K562 (cell line): ENCODE results near the gene ZNF148. TPM values are rescaled to one million over a fixed set of nuclear protein-coding genes. Genes with fewer than 3 reads are reported as not detected.
A peak's percentile ranks its signal among the peaks of the same experiment; 100 is the strongest.

Experiments
- ATAC-seq: fragments of 200-7000 bp; cut with Tn5 transposase; 3 replicates; pipeline ENCODE4 v1.9.1; 2020; ENCODE audit warnings: moderate library complexity
- BruUV-seq: library from RNA; stranded (reverse); fragments of 400-500 nt; replicated peaks from 2 replicates; lab custom pipeline; 2021; lab: Mats Ljungman, UMichigan
- CTCF ChIA-PET: fragments of 300-600 bp; formaldehyde crosslinking; extraction: SDS; loops from one replicate; lab custom pipeline; 2021; ENCODE audit warnings: low intra/inter-chr PET ratio; lab: Yijun Ruan, JAX
- POLR2A ChIA-PET: fragments of 300-600, 350-650 bp; sonication (Branson Sonifier 250); formaldehyde crosslinking; extraction: SDS; loops from one replicate; lab custom pipeline; 2021; ENCODE audit warnings: antibody characterized with exemption, inconsistent platforms; lab: Yijun Ruan, JAX
- DNase-seq, 4 experiments: peaks; one replicate each; pipeline versions ENCODE4 v3.0.0 to v3.0.0-alpha.2; 2011 to 2018; ENCODE audit warnings: low spot score in 3 of 4, mixed read lengths in 3 of 4; ENCODE audit errors: extremely low read depth in 1 of 4
- FAIRE-seq: peaks from 2 replicates; lab custom pipeline; 2011; peaks lifted over from hg19 to GRCh38; lab: Jason Lieb, UNC
- H2AFZ ChIP-seq: 2 replicates; pipeline ENCODE4 v1.6.0; 2011; ENCODE audit warnings: low read depth, low read length, control low read depth, inconsistent platforms
- H3K27ac ChIP-seq: fragments of 200-600 bp; 3 replicates; pipeline ENCODE4 v1.8.0; 2011; ENCODE audit warnings: low read depth, mild to moderate bottlenecking, control low read depth, inconsistent platforms, low read length, moderate library complexity, mixed read lengths; ENCODE audit errors: extremely low read depth
- H3K27me3 ChIP-seq, 2 experiments: fragments of 300-600 bp in 1 of 2; 2 replicates in 1 of 2; 3 replicates in 1 of 2; pipeline versions ENCODE4 v1.6.0 to v1.8.0; 2011; ENCODE audit warnings: inconsistent platforms in 2 of 2, low read length in 2 of 2, mild to moderate bottlenecking in 1 of 2, mixed read lengths in 1 of 2, moderate library complexity in 1 of 2; ENCODE audit not compliant: control insufficient read depth in 2 of 2, insufficient read depth in 2 of 2
- H3K36me3 ChIP-seq: fragments of 300-600 bp; 3 replicates; pipeline ENCODE4 v1.8.0; 2011; ENCODE audit warnings: mild to moderate bottlenecking, low read length, inconsistent platforms; ENCODE audit not compliant: control insufficient read depth, insufficient read depth
- H3K4me1 ChIP-seq, 2 experiments: fragments of 200-600 bp in 1 of 2; replicated peaks in 1 of 2; 2 replicates in 1 of 2; 3 replicates in 1 of 2; pipeline versions ENCODE4 v1.5.1 to v1.8.0; 2011; ENCODE audit warnings: inconsistent platforms in 2 of 2, low read length in 2 of 2, mild to moderate bottlenecking in 1 of 2, mixed read lengths in 1 of 2, moderate library complexity in 1 of 2; ENCODE audit not compliant: control insufficient read depth in 2 of 2, insufficient read depth in 2 of 2
- H3K4me2 ChIP-seq: 2 replicates; pipeline ENCODE4 v1.6.1; 2011; ENCODE audit warnings: low read length, control low read depth, inconsistent platforms, mixed read lengths; ENCODE audit not compliant: insufficient read depth
- H3K4me3 ChIP-seq: fragments of 200-600 bp; sonication (generic), shearing (Covaris generic); 2 replicates; pipeline ENCODE4 v1.5.1; 2016; ENCODE audit warnings: control low read depth, inconsistent platforms
- H3K79me2 ChIP-seq: fragments of 200-600 bp; 3 replicates; pipeline ENCODE4 v1.8.0; 2011; ENCODE audit warnings: low read length, inconsistent platforms; ENCODE audit not compliant: control insufficient read depth, insufficient read depth
- H3K9ac ChIP-seq, 2 experiments: 2 replicates each; pipeline versions ENCODE4 v1.6.0 to v1.6.1; 2011; ENCODE audit warnings: low read depth in 2 of 2, low read length in 2 of 2, control low read depth in 1 of 2, inconsistent platforms in 1 of 2, mild to moderate bottlenecking in 1 of 2, mixed read lengths in 1 of 2; ENCODE audit not compliant: insufficient read depth in 1 of 2
- H3K9me1 ChIP-seq: one replicate; pipeline ENCODE4 v1.6.0; 2011; ENCODE audit warnings: inconsistent platforms, mild to moderate bottlenecking, low read length, moderate library complexity; ENCODE audit not compliant: control insufficient read depth, insufficient read depth
- H3K9me3 ChIP-seq: replicated peaks from 2 replicates; pipeline ENCODE4 v1.5.1; 2011; ENCODE audit warnings: low read depth, low read length, inconsistent platforms; ENCODE audit not compliant: control insufficient read depth, insufficient read depth
- H4K20me1 ChIP-seq: replicated peaks from 2 replicates; pipeline ENCODE4 v1.6.1; 2011; ENCODE audit warnings: low read length, inconsistent platforms, mixed read lengths; ENCODE audit not compliant: control insufficient read depth, insufficient read depth
- AFF4 ChIP-seq: sonication (generic); formaldehyde crosslinking; IDR thresholded peaks from 2 replicates; pipeline ENCODE4 v1.8.0; 2023; ENCODE audit warnings: mild to moderate bottlenecking, missing genetic modification reagents
- EGR1 ChIP-seq: fragments of 450-650 bp; conservative IDR thresholded peaks from 2 replicates; pipeline ENCODE4 v1.6.1; 2017; ENCODE audit warnings: mild to moderate bottlenecking
- ERF ChIP-seq: fragments of 450-650 bp; formaldehyde crosslinking; IDR thresholded peaks from 2 replicates; pipeline ENCODE4 v1.4.0; 2020; ENCODE audit warnings: mild to moderate bottlenecking, mixed read lengths
- FOXA1 ChIP-seq: fragments of 450-650 bp; IDR thresholded peaks from 2 replicates; pipeline ENCODE4 v1.6.1; 2016; ENCODE audit warnings: mild to moderate bottlenecking, borderline replicate concordance
- ILF3 ChIP-seq: fragments of 450-650 bp; IDR thresholded peaks from 2 replicates; pipeline ENCODE4 v1.6.1; 2018; ENCODE audit warnings: antibody characterized with exemption, mild to moderate bottlenecking, moderate library complexity, borderline replicate concordance
- MEF2A ChIP-seq: IDR thresholded peaks from 2 replicates; pipeline ENCODE4 v1.6.1; 2011; ENCODE audit warnings: low read depth, mild to moderate bottlenecking, low read length, moderate library complexity; ENCODE audit not compliant: control insufficient read depth
- NCOA1 ChIP-seq: fragments of 450-650 bp; IDR thresholded peaks from 2 replicates; pipeline ENCODE4 v1.6.1; 2016; ENCODE audit warnings: low read depth
- PATZ1 ChIP-seq: fragments of 250-450 bp; sonication (Bioruptor Pico); IDR thresholded peaks from 2 replicates; pipeline ENCODE4 v1.5.0; 2020; ENCODE audit warnings: mild to moderate bottlenecking, borderline replicate concordance
- RFX1 ChIP-seq: fragments of 450-650 bp; IDR thresholded peaks from 2 replicates; pipeline ENCODE4 v1.6.1; 2016; ENCODE audit warnings: mild to moderate bottlenecking, moderate library complexity
- TAF1 ChIP-seq: IDR thresholded peaks from 2 replicates; pipeline ENCODE4 v1.6.1; 2011; ENCODE audit warnings: mild to moderate bottlenecking, low read length, moderate library complexity; ENCODE audit not compliant: insufficient read depth, control insufficient read depth, severe bottlenecking; ENCODE audit errors: extremely low read depth
- THAP7 ChIP-seq: fragments of 250-450 bp; sonication (Bioruptor Pico); IDR thresholded peaks from 2 replicates; pipeline ENCODE4 v1.5.0; 2021
- ZEB2 ChIP-seq: fragments of 450-650 bp; IDR thresholded peaks from 2 replicates; pipeline ENCODE4 v1.6.1; 2016
- ZHX1 ChIP-seq: fragments of 150-350 bp; conservative IDR thresholded peaks from 2 replicates; pipeline ENCODE4 v1.6.1; 2014; ENCODE audit warnings: low read length
- ZNF41 ChIP-seq: fragments of 250-450 bp; sonication (Bioruptor Pico); conservative IDR thresholded peaks from 2 replicates; pipeline ENCODE4 v1.4.0; 2020; ENCODE audit warnings: mild to moderate bottlenecking
- ZNF586 ChIP-seq: fragments of 450-650 bp; formaldehyde crosslinking; conservative IDR thresholded peaks from 2 replicates; pipeline ENCODE4 v1.4.0; 2020; ENCODE audit warnings: mild to moderate bottlenecking, moderate library complexity
- WGBS: fragments of 100-300 bp; shearing (Covaris generic); methylation state at CpG from one replicate; pipeline ENCODE4 v1.1.6; 2016; ENCODE audit warnings: low coverage, mixed read lengths; ENCODE audit not compliant: insufficient coverage; ENCODE audit errors: missing lambda C conversion rate; 5-methylcytosine and 5-hydroxymethylcytosine counted together
- in situ Hi-C: fragments of 300-500 bp; cut with MboI; formaldehyde crosslinking; loops from 4 replicates; pipeline ENCODE4 v1.15.0; 2018; ENCODE audit warnings: inconsistent platforms, mixed read lengths
- intact Hi-C: fragments of 100-400 bp; cut with micrococcal nuclease; formaldehyde crosslinking; loops from 2 replicates; pipeline ENCODE4 v1.14.2; 2022
- polyA plus RNA-seq, 8 experiments: library from polyadenylated mRNA; depleted of rRNA in 4 of 8; stranded (reverse) in 5 of 8; unstranded in 3 of 8; fragments of >200 nt; fragmentation: Nextera tagmentation in 2 of 8; fragmentation: Illumina TruSeq in 1 of 8; extraction: Ambion mirVana in 2 of 8; extraction: Trizol in 1 of 8; gene quantifications; 2 replicates each; pipeline versions ENCODE4 v1.2.1 to v1.2.3, GENCODE V29; 2011 to 2014; ENCODE audit warnings: inconsistent platforms in 1 of 8, missing spikeins in 1 of 8
- total RNA-seq, 7 experiments: library from RNA; depleted of rRNA in 6 of 7; stranded (reverse); fragments of >200 nt in 6 of 7; fragmentation: Illumina TruSeq in 2 of 7; extraction: Trizol in 2 of 7; gene quantifications; 2 replicates each; pipeline versions ENCODE4 v1.2.1 to v1.2.3, GENCODE V29; 2011 to 2021; ENCODE audit warnings: low replicate concordance in 1 of 7

ZNF148 gene
- total and polyA plus RNA-seq, 9 of the 15 experiments (the other 6 are each of a cell fraction or from before 2014, with no cell fraction given): 2.7 to 15.1 (median 8.3) TPM

DNA sequence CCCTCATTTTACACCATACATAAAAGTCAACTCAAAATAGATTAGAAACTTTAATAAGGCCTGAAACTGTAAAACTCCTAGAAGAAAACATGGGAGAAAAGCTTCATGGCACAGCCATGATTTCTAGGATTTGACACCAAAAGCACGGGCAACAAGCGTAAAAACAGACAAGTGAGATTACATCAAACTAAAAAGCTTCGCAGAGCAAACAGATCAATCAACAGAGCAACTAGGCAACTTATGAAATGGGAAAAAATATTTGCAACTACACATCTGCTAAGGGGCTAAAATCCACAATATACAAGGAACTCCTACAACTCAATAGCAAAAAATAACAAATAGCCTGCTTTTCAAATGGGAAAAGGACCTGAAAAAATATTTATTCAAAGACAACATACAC, 26.1 kb downstream of the ZNF148 start:
- H3K9ac ChIP-seq: no peak overlapping the region
- no peak for ATAC-seq
- peak; percentile 11 for FAIRE-seq
- WGBS: 57% methylated on average over 3 of the region's 3 CpGs
- no peak overlapping the region for H3K4me2 ChIP-seq
- no peak overlapping the region for H3K4me3 ChIP-seq
- no peaks in the 10 kb centered on the region for H3K9me3 ChIP-seq
- H2AFZ ChIP-seq: no peak overlapping the region
- peaks cover 99% of the 10 kb centered on the region for H3K79me2 ChIP-seq
- no peaks in the 10 kb centered on the region for H3K9me1 ChIP-seq
- ChIA-PET CTCF (no interaction called here), POLR2A (interaction anchor here (0.7 to 1.3 kb wide), 2 partner anchors 26 to 90 kb away, joined by 3 read pairs; partner anchors contain the start of gene ZNF148)
- no TSS peak for BruUV-seq
- H3K27me3 ChIP-seq: no peaks in the 10 kb centered on the region
- H3K4me1 ChIP-seq: peaks cover 3% of the 10 kb centered on the region in 2 experiments; a peak in 3 of 5 replicates
- in situ Hi-C loops: no loop called here
- no peaks in the 10 kb centered on the region for H3K36me3 ChIP-seq
- intact Hi-C loops: no loop called here
- no peak overlapping the region for H3K27ac ChIP-seq
- DNase-seq: no peak
- no peaks in the 10 kb centered on the region for H4K20me1 ChIP-seq
- TF ChIP-seq NCOA1: no peak
- no peak for TF ChIP-seq MEF2A
- TF ChIP-seq THAP7 (CRISPR knock-in tag): no peak
- no peak for TF ChIP-seq RFX1
- no peak for TF ChIP-seq ERF
- TF ChIP-seq FOXA1: no peak
- no peak for TF ChIP-seq TAF1
- no peak for TF ChIP-seq EGR1
- no peak for TF ChIP-seq ZEB2
- no peak for TF ChIP-seq AFF4 (CRISPR knock-in tag)
- no peak for TF ChIP-seq ZNF586 (CRISPR knock-in tag)
- no peak for TF ChIP-seq PATZ1 (CRISPR knock-in tag)
- TF ChIP-seq ZNF41 (CRISPR knock-in tag): no peak
- TF ChIP-seq ILF3: no peak
- TF ChIP-seq ZHX1: no peak
